HCT116 (cell line): ENCODE measurements around the gene ACTN3.

ENCODE experiments used
- POLR2A ChIP-seq: IDR thresholded peaks from 2 replicates; pipeline ENCODE4 v1.7.0; 2011; ENCODE audit warnings: borderline replicate concordance; ENCODE audit not compliant: insufficient read depth, insufficient read length; ENCODE audit errors: extremely low read depth
- SIN3A ChIP-seq: IDR thresholded peaks from 2 replicates; pipeline ENCODE4 v1.6.1; 2012; ENCODE audit warnings: low read depth
- TF ChIP-seq, protein P1 (sequence below), 3 experiments: fragments of 200-600 bp in 1 of 3; sonication (generic) in 1 of 3; IDR thresholded peaks in 2 of 3; conservative IDR thresholded peaks in 1 of 3; 2 replicates each; pipeline ENCODE4 v1.5.1; 2012 to 2017; ENCODE audit warnings: low read depth in 2 of 3, low read length in 2 of 3, antibody characterized with exemption in 1 of 3, borderline replicate concordance in 1 of 3, control low read depth in 1 of 3, mild to moderate bottlenecking in 1 of 3, mixed read lengths in 1 of 3, mixed run types in 1 of 3, moderate library complexity in 1 of 3; ENCODE audit not compliant: insufficient read depth in 1 of 3
- TF ChIP-seq, protein P2 (sequence below): IDR thresholded peaks from 2 replicates; pipeline ENCODE4 v1.6.1; 2012; ENCODE audit warnings: low read depth

DNA sequence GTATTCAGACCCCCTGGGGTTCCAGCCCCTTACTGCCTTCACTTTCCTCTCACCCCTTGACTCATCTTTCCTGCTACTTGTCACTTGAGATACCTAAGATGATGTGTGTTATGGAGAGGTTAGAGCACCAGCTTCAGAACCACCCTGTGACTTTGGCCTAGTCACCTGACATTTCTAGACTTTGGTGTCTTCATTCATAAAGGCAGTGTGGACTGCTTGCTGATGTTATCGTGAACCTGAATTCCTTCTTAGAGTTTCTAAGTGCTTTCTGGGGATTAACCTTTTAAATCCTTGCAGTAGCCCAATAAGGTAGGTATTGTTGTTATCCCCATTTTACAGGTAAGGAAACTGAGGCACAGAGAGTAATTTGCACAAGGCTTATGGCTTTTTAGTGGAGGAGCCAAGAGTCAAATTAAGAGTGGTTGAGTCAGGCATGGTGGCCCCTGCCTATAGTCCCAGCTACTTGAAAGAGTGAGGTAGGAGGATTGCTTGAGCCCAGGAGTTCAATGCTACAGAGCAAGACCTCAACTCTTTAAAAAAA is 41.4 kb upstream of the ACTN3 start:
- TF ChIP-seq, protein P1, sequence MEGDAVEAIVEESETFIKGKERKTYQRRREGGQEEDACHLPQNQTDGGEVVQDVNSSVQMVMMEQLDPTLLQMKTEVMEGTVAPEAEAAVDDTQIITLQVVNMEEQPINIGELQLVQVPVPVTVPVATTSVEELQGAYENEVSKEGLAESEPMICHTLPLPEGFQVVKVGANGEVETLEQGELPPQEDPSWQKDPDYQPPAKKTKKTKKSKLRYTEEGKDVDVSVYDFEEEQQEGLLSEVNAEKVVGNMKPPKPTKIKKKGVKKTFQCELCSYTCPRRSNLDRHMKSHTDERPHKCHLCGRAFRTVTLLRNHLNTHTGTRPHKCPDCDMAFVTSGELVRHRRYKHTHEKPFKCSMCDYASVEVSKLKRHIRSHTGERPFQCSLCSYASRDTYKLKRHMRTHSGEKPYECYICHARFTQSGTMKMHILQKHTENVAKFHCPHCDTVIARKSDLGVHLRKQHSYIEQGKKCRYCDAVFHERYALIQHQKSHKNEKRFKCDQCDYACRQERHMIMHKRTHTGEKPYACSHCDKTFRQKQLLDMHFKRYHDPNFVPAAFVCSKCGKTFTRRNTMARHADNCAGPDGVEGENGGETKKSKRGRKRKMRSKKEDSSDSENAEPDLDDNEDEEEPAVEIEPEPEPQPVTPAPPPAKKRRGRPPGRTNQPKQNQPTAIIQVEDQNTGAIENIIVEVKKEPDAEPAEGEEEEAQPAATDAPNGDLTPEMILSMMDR (IDR thresholded peaks at IDR 0.05 in 2 of 3, conservative IDR thresholded peaks at IDR 0.05 in 1 of 3; ENCODE audit: borderline replicate concordance in 1 of 3, insufficient read depth in 1 of 3, low read depth in 2 of 3, low read length in 2 of 3) = no peak
- TF ChIP-seq, protein P2, sequence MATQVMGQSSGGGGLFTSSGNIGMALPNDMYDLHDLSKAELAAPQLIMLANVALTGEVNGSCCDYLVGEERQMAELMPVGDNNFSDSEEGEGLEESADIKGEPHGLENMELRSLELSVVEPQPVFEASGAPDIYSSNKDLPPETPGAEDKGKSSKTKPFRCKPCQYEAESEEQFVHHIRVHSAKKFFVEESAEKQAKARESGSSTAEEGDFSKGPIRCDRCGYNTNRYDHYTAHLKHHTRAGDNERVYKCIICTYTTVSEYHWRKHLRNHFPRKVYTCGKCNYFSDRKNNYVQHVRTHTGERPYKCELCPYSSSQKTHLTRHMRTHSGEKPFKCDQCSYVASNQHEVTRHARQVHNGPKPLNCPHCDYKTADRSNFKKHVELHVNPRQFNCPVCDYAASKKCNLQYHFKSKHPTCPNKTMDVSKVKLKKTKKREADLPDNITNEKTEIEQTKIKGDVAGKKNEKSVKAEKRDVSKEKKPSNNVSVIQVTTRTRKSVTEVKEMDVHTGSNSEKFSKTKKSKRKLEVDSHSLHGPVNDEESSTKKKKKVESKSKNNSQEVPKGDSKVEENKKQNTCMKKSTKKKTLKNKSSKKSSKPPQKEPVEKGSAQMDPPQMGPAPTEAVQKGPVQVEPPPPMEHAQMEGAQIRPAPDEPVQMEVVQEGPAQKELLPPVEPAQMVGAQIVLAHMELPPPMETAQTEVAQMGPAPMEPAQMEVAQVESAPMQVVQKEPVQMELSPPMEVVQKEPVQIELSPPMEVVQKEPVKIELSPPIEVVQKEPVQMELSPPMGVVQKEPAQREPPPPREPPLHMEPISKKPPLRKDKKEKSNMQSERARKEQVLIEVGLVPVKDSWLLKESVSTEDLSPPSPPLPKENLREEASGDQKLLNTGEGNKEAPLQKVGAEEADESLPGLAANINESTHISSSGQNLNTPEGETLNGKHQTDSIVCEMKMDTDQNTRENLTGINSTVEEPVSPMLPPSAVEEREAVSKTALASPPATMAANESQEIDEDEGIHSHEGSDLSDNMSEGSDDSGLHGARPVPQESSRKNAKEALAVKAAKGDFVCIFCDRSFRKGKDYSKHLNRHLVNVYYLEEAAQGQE = no peak
- TF ChIP-seq SIN3A = no peak
- TF ChIP-seq POLR2A = no peak
